Calu3 (cell line): Measurements from ENCODE around the gene C10orf62. TPM values are rescaled to one million over a fixed set of nuclear protein-coding genes. Genes with fewer than 3 reads are reported as not detected.

Source experiments
- BruUV-seq: library from RNA; stranded (reverse); fragments of 400-500 nt; replicated peaks from 2 replicates; lab custom pipeline; 2021; lab: Mats Ljungman, UMichigan
- CTCF ChIA-PET: fragments of 300-600 bp; sonication (Branson Sonifier 250); formaldehyde crosslinking; loops from one replicate; lab custom pipeline; 2022; ENCODE audit warnings: antibody characterized with exemption; lab: Charles Lee
- DNase-seq: peaks from one replicate; pipeline ENCODE4 v3.0.0; 2022
- H3K27ac Mint-ChIP-seq: one replicate; pipeline ENCODE4 v1.8.0; 2022; ENCODE audit warnings: mixed read lengths; ENCODE audit not compliant: unreplicated experiment
- H3K27me3 Mint-ChIP-seq: one replicate; pipeline ENCODE4 v1.8.0; 2022; ENCODE audit warnings: mixed read lengths; ENCODE audit not compliant: unreplicated experiment
- H3K36me3 Mint-ChIP-seq: one replicate; pipeline ENCODE4 v1.8.0; 2022; ENCODE audit warnings: mild to moderate bottlenecking, moderate library complexity, mixed read lengths; ENCODE audit not compliant: insufficient read depth, unreplicated experiment
- H3K4me1 Mint-ChIP-seq: one replicate; pipeline ENCODE4 v1.8.0; 2022; ENCODE audit warnings: mild to moderate bottlenecking, low read depth, mixed read lengths; ENCODE audit not compliant: unreplicated experiment
- H3K4me3 Mint-ChIP-seq: one replicate; pipeline ENCODE4 v1.8.0; 2022; ENCODE audit warnings: mild to moderate bottlenecking, low read depth, moderate library complexity, mixed read lengths; ENCODE audit not compliant: unreplicated experiment
- H3K9me3 Mint-ChIP-seq: one replicate; pipeline ENCODE4 v1.8.0; 2022; ENCODE audit warnings: low read depth, mixed read lengths; ENCODE audit not compliant: unreplicated experiment
- CTCF ChIP-seq: fragments of 200-600 bp; IDR thresholded peaks from one replicate; pipeline ENCODE4 v1.8.0; 2022; ENCODE audit warnings: antibody characterized with exemption; ENCODE audit not compliant: unreplicated experiment
- intact Hi-C: fragments of 100-400 bp; cut with micrococcal nuclease; formaldehyde crosslinking; loops from one replicate; pipeline ENCODE4 v1.10.0; 2022; ENCODE audit not compliant: unreplicated experiment
- total RNA-seq: library from RNA; stranded (reverse); gene quantifications from 2 replicates; pipeline ENCODE4 v1.2.3, GENCODE V29; 2022

Gene C10orf62
- total RNA-seq, 1 experiment from 2014 or later, result 1.5 TPM

DNA sequence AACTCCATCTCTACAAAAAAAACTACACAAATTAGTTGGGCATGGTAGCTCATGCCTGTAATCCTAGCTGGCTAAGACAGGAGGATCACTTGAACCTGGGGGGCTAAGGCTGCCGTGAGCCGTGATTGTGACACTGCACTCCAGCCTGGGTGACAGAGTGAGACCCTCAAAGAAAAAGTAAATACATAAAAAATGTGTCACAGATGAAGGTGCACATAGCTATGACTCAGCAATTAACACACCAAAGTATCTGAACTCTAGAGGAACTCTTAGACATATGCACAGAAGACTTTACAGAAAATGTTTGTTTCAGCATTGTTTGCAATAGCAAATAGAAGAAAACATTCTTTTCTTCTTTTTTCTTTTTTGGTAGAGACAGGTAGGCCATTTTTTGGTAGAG, 8.3 kb downstream of the C10orf62 start:
- no TSS peak for BruUV-seq
- CTCF ChIA-PET, result interaction anchor here (1.0 kb wide), 1 partner anchor 25 kb away, joined by 3 read pairs; the partner anchor contains the start of gene ANKRD2
- Mint-ChIP-seq H3K4me3 (no peak overlapping the region), H3K27ac (peak overlapping the region; percentile 69), H3K4me1 (peaks cover 24% of the 10 kb centered on the region), H3K9me3 (no peaks in the 10 kb centered on the region), H3K27me3 (no peaks in the 10 kb centered on the region), H3K36me3 (no peaks in the 10 kb centered on the region)
- DNase-seq, result no peak
- intact Hi-C loops, result no loop called here
- no peak for TF ChIP-seq CTCF

GRCh38 chr10:97598407-97599271, 9.1 kb downstream of the C10orf62 start:
- no peaks in the 10 kb centered on the region for H3K36me3 Mint-ChIP-seq
- intact Hi-C loops, result no loop called here
- H3K27me3 Mint-ChIP-seq, result no peaks in the 10 kb centered on the region
- no peaks in the 10 kb centered on the region for H3K9me3 Mint-ChIP-seq
- H3K4me3 Mint-ChIP-seq, result no peak overlapping the region
- peaks cover 24% of the 10 kb centered on the region for H3K4me1 Mint-ChIP-seq
- DNase-seq, result no peak
- CTCF ChIA-PET, result interaction anchor here (1.0 kb wide), 1 partner anchor 26 kb away, joined by 3 read pairs; the partner anchor contains the start of gene ANKRD2
- no peak overlapping the region for H3K27ac Mint-ChIP-seq
- no peak for TF ChIP-seq CTCF
- BruUV-seq, result no TSS peak

GRCh38 chr10:97599272-97599619, 9.7 kb downstream of the C10orf62 start:
- peaks cover 24% of the 10 kb centered on the region for H3K4me1 Mint-ChIP-seq
- intact Hi-C loops, result no loop called here
- no peak for TF ChIP-seq CTCF
- no peaks in the 10 kb centered on the region for H3K9me3 Mint-ChIP-seq
- no peak for DNase-seq
- H3K27me3 Mint-ChIP-seq, result no peaks in the 10 kb centered on the region
- CTCF ChIA-PET, result no interaction called here
- no TSS peak for BruUV-seq
- no peak overlapping the region for H3K27ac Mint-ChIP-seq
- no peaks in the 10 kb centered on the region for H3K36me3 Mint-ChIP-seq
- no peak overlapping the region for H3K4me3 Mint-ChIP-seq

- Mint-ChIP-seq H3K27me3 (no peaks in the 10 kb centered on the region), H3K4me1 (peaks cover 23% of the 10 kb centered on the region), H3K4me3 (no peak overlapping the region), H3K36me3 (no peaks in the 10 kb centered on the region), H3K27ac (no peak overlapping the region), H3K9me3 (no peaks in the 10 kb centered on the region)
- intact Hi-C loops, result no loop called here
- TF ChIP-seq CTCF, result no peak
- BruUV-seq, result no TSS peak
- no peak for DNase-seq
- CTCF ChIA-PET, result no interaction called here
Observed at GRCh38 chr10:97600616-97601015, 11.1 kb downstream of the C10orf62 start.
